Measurements from ENCODE around the gene HDAC2. TPM values are rescaled to one million over a fixed set of nuclear protein-coding genes. Genes with fewer than 3 reads are reported as not detected.
"Not testable (repeated sequence)": the region's sequence is repeated elsewhere in the genome, so short reads cannot be mapped to it uniquely, and the experiment has no call there.

The HDAC2 gene
- total and polyA plus RNA-seq, 2 donors (not counting 1 experiment from before 2014, with no cell fraction given) = 30.8 to 58.3 TPM

- H3K4me3 Mint-ChIP-seq; H3K36me3 ChIP-seq (replicated peaks in 1 of 2; ENCODE audit: control extremely low read depth in 1 of 2, control insufficient read depth in 1 of 2, extremely low read depth in 1 of 2, insufficient read depth in 2 of 2, low read length in 1 of 2); H4K20me1 ChIP-seq (ENCODE audit: control insufficient read depth, insufficient read depth, low read length, poor library complexity, severe bottlenecking); H3K4me3 ChIP-seq (ENCODE audit: control extremely low read depth in 1 of 5, extremely low read depth in 1 of 5, insufficient read depth in 1 of 5, low read depth in 2 of 5, low read length in 4 of 5); H3K27me3 Mint-ChIP-seq; intact Hi-C loops (cut with micrococcal nuclease); H3K27ac ChIP-seq (ENCODE audit: low read length in 2 of 2); POLR2A ChIA-PET; H3K9ac ChIP-seq (ENCODE audit: low read length); H2AFZ ChIP-seq (ENCODE audit: insufficient read depth, low read depth, low read length, poor library complexity, severe bottlenecking); H3K27ac Mint-ChIP-seq; H3K4me1 ChIP-seq (ENCODE audit: control insufficient read depth in 2 of 2, insufficient read depth in 2 of 2, low read length in 2 of 2); H3K9me3 Mint-ChIP-seq (ENCODE audit: insufficient read depth); ATAC-seq (ENCODE audit: low read depth); H3K27me3 ChIP-seq (replicated peaks in 1 of 4; ENCODE audit: control extremely low read depth in 1 of 4, control insufficient read depth in 3 of 4, insufficient read depth in 4 of 4, low read length in 3 of 4); CTCF ChIA-PET; H3K4me1 Mint-ChIP-seq; H3K79me2 ChIP-seq (ENCODE audit: control insufficient read depth, insufficient read depth, low read length); DNase-seq; H3K4me2 ChIP-seq (replicated peaks; ENCODE audit: low read depth, low read length, poor library complexity, severe bottlenecking): not testable (repeated sequence)
- H3K9me3 ChIP-seq (ENCODE audit: control extremely low read depth in 1 of 3, control insufficient read depth in 2 of 3, insufficient read depth in 1 of 3, low read length in 2 of 3) = peaks cover 0 to 14% (median 9%) of the 10 kb centered on the region in 3 donors
- WGBS (ENCODE audit: insufficient coverage) = 96% methylated on average over 21 of the region's 23 CpGs
Measured at GRCh38 chr6:113931907-113932306, 39.0 kb downstream of the HDAC2 start.

DNA sequence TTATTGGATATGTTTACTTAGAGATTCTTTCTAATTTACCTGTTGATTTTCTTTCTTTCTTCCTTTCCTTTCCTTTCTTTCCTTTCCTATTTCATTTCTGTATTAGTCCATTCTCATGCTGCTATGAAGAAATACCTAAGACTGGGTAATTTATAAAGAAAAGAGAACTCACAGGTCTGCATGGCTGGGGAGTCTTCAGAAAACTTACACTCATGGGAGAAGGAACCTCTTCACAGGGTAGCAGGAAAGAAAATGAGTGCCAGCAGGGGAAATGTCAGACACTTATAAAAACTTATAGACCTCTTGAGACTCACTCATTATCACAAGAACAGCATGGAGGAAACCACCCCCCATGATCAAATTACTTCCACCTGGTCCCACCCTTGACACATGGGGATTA is 40.8 kb downstream of the HDAC2 start:
- H3K4me3 ChIP-seq (ENCODE audit: control extremely low read depth in 1 of 5, extremely low read depth in 1 of 5, insufficient read depth in 1 of 5, low read depth in 2 of 5, low read length in 4 of 5) = no peak overlapping the region
- ATAC-seq (ENCODE audit: low read depth) (no peak), DNase-seq (no peak)
- no peaks in the 10 kb centered on the region for H3K79me2 ChIP-seq (ENCODE audit: control insufficient read depth, insufficient read depth, low read length)
- Mint-ChIP-seq H3K27ac (no peak overlapping the region), H3K27me3 (no peaks in the 10 kb centered on the region), H3K4me3 (no peak overlapping the region), H3K4me1 (no peaks in the 10 kb centered on the region), H3K9me3 (ENCODE audit: insufficient read depth) (no peaks in the 10 kb centered on the region)
- H3K36me3 ChIP-seq (replicated peaks in 1 of 2; ENCODE audit: control extremely low read depth in 1 of 2, control insufficient read depth in 1 of 2, extremely low read depth in 1 of 2, insufficient read depth in 2 of 2, low read length in 1 of 2) = peaks cover 0 to 2% of the 10 kb centered on the region in 2 experiments
- H3K4me1 ChIP-seq (ENCODE audit: control insufficient read depth in 2 of 2, insufficient read depth in 2 of 2, low read length in 2 of 2) = no peaks in the 10 kb centered on the region
- TF ChIP-seq, protein P1, sequence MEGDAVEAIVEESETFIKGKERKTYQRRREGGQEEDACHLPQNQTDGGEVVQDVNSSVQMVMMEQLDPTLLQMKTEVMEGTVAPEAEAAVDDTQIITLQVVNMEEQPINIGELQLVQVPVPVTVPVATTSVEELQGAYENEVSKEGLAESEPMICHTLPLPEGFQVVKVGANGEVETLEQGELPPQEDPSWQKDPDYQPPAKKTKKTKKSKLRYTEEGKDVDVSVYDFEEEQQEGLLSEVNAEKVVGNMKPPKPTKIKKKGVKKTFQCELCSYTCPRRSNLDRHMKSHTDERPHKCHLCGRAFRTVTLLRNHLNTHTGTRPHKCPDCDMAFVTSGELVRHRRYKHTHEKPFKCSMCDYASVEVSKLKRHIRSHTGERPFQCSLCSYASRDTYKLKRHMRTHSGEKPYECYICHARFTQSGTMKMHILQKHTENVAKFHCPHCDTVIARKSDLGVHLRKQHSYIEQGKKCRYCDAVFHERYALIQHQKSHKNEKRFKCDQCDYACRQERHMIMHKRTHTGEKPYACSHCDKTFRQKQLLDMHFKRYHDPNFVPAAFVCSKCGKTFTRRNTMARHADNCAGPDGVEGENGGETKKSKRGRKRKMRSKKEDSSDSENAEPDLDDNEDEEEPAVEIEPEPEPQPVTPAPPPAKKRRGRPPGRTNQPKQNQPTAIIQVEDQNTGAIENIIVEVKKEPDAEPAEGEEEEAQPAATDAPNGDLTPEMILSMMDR (IDR thresholded peaks at IDR 0.05) = no peak
- TF ChIP-seq EZH2 (IDR thresholded peaks at IDR 0.05; ENCODE audit: borderline replicate concordance, insufficient read depth, low read depth, low read length, poor library complexity, severe bottlenecking) = no peak
- H3K27ac ChIP-seq (ENCODE audit: low read length in 2 of 2) = no peak overlapping the region
- peaks cover 0 to 14% (median 9%) of the 10 kb centered on the region in 3 donors for H3K9me3 ChIP-seq (ENCODE audit: control extremely low read depth in 1 of 3, control insufficient read depth in 2 of 3, insufficient read depth in 1 of 3, low read length in 2 of 3)
- no peak overlapping the region for H3K4me2 ChIP-seq (replicated peaks; ENCODE audit: low read depth, low read length, poor library complexity, severe bottlenecking)
- CTCF ChIA-PET = interaction anchor here (1.2 kb wide), 1 partner anchor 21 kb away, joined by 3 read pairs; no protein-coding TSS in a partner anchor
- H2AFZ ChIP-seq (ENCODE audit: insufficient read depth, low read depth, low read length, poor library complexity, severe bottlenecking) = no peak overlapping the region
- H3K27me3 ChIP-seq (replicated peaks in 1 of 4; ENCODE audit: control extremely low read depth in 1 of 4, control insufficient read depth in 3 of 4, insufficient read depth in 4 of 4, low read length in 3 of 4) = no peaks in the 10 kb centered on the region
- H3K9ac ChIP-seq (ENCODE audit: low read length) = no peak overlapping the region
- POLR2A ChIA-PET = no interaction called here
- intact Hi-C loops (cut with micrococcal nuclease) = no loop called here
- no peaks in the 10 kb centered on the region for H4K20me1 ChIP-seq (ENCODE audit: control insufficient read depth, insufficient read depth, low read length, poor library complexity, severe bottlenecking)
